GM12874 (cell line): Measurements from ENCODE around the gene ADCY2.

Experiments used
- TF ChIP-seq, protein P1 (sequence below): IDR thresholded peaks from 2 replicates; pipeline ENCODE4 v1.5.1; 2011; ENCODE audit warnings: low read depth, mild to moderate bottlenecking, control low read depth, low read length, moderate library complexity; ENCODE audit not compliant: insufficient read depth

The ADCY2 gene

DNA sequence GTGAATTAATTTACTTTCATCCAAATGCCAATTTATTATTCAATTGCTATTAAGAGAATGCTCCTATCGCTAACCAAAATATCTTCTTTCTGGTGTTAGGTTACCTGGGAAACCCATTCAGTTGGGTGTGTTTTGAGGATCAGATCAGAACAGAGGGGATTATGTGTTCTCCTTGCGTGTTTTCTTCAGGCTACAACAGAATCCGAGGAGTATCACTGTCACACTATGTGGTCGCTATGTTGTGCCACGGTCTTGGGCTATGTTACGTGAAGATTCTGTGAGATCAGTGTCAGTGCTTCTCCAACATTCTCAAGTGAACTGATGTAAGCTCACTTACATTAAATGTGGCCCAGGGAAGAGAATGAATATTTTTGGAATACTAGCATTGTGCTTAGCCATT, 39.0 kb downstream of the ADCY2 start:
- TF ChIP-seq, protein P1, sequence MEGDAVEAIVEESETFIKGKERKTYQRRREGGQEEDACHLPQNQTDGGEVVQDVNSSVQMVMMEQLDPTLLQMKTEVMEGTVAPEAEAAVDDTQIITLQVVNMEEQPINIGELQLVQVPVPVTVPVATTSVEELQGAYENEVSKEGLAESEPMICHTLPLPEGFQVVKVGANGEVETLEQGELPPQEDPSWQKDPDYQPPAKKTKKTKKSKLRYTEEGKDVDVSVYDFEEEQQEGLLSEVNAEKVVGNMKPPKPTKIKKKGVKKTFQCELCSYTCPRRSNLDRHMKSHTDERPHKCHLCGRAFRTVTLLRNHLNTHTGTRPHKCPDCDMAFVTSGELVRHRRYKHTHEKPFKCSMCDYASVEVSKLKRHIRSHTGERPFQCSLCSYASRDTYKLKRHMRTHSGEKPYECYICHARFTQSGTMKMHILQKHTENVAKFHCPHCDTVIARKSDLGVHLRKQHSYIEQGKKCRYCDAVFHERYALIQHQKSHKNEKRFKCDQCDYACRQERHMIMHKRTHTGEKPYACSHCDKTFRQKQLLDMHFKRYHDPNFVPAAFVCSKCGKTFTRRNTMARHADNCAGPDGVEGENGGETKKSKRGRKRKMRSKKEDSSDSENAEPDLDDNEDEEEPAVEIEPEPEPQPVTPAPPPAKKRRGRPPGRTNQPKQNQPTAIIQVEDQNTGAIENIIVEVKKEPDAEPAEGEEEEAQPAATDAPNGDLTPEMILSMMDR, result no peak

DNA sequence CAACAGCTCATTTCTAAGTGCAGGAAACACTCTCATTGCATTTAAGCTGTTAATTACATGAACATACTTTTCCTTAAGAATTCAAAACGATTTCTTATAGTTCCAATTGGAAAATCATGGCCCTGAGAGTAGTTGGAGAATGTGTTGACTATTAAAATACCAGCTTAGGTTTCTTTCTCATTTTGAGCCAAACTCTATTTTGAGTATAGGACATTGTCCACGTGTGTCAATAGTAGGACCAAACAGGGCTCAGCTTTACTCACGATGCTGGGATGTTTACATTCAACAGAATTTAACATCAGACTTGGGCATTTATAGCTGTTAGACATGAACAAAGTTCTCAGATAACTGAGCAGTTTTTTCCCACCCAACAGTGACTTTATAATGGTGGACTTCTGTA, 39.6 kb downstream of the ADCY2 start:
- TF ChIP-seq, protein P1, result no peak

DNA sequence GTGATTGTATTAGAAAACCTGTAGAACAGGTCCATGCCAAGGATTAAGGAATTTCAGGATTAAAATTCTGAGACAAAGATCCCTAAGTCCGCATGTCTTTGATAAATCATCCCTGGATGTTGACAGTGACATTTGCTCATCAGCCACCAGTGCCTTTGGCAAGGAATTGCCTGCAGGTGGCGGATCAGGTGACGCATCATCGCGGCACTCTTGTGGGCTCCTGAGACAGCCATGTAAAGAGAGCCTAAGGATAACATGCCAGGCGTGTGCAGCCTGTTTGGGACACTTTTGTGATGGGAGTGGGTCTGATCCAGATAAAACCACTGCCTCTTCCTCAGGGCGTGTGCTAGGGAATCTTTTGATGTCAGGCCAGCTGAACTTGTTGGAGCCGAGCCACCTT, 40.6 kb downstream of the ADCY2 start:
- TF ChIP-seq, protein P1, result no peak

DNA sequence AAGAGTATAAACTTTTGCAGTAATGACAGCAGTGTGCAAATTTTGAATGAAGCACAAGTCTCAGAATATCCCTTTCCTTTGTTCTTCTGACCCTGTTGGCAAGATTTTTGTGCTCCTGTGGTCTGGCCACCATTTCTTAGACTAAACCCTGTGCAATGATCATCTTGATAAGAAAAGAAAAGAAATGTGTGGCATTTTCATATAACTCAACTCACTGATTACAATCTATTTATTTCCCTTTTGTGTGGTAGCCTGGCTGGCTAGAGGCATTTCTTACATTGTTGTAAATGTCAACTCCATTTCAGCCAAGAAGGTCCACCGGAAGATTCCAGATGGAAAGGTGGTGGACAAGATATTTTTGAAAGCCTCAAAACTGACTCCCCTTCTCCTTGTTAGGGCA, 41.9 kb downstream of the ADCY2 start:
- TF ChIP-seq, protein P1, result no peak

DNA sequence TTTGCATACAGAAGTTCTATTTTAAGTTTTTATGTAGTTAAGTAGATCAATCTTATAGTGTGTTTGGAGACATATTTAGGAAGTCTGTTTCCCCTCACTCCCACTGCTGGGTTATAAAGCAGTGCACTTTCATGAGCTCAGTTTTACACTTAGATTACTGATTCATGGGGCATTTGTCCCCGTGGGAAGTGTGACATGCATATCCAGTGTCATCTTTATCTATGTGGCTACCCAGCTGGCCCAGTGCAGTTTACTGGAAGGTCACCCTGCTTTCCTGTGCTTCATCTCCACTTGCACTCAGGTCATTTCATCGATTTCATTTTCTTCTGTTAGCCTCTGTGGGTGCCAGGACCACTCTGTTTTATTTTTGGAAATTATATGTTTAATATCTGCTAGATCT, 49.1 kb downstream of the ADCY2 start:
- TF ChIP-seq, protein P1, result no peak

DNA sequence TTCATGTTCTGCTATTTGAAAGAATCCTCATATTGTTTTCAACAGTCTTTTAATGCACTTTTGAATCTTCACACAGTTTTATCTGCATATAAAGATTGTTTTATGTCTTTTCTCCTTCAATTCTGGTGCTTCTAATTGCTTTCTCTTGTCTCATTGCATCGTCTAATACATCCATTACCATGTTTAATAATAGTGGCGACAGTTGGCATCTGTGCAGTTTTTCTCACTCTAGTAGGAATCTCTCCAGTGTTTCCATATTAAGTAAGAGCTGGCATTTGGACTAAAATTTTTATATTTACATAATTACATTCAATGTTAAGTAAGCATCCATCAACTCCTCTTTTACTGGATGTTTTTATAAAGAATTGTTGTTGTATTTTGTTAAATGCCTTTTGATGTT, 49.9 kb downstream of the ADCY2 start:
- TF ChIP-seq, protein P1, result no peak

DNA sequence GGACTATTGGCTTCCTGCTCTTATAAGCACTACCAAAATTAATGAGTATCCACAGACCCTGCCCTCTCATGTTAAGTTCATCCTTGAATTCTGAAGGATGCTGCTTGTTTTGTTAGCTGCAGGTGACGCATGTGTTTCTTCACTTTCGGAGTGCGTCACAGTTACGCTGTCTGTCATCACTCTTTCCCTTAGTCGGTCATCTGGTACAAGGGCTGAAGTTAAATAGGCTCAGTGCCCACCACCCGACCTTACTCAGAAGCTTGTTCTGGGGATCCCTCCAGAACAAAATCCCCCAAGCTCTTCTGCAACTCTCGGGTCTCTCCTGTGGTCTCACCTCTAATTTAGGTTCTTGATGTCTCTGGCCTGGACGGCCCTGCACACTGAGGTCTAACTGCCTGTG, 51.0 kb downstream of the ADCY2 start:
- TF ChIP-seq, protein P1, result no peak

DNA sequence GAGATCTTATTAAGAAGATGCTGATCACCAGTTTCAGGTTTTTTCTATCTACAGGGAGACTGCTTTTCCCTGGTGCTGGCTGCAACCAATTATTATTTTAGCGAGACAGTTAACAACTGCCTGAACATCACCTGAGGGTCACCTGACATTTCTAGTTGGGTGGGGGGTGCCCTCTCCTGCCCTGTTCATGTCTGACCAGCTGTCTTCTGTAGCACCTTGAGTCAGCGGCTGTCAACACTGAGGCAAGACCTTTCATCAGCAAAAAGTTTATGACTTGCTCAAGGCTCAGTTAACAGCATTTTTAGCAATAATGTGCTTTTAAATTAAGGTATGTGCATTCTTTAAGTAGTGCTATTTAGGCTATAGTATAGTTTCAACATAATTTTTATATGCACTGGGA, 58.0 kb downstream of the ADCY2 start:
- TF ChIP-seq, protein P1, result no peak
